ENCODE results near the gene TARS2. TPM values are rescaled to one million over a fixed set of nuclear protein-coding genes. Genes with fewer than 3 reads are reported as not detected.

The TARS2 gene
- total and polyA plus RNA-seq, 7 experiments from 2014 or later = 28.3 to 39.0 (median 30.6) TPM

- H3K27me3 Mint-ChIP-seq = no peaks in the 10 kb centered on the region
- peak overlapping the region in 1 of 10 donors; percentile 16 for H3K4me3 Mint-ChIP-seq
- DNase-seq (no peak), ATAC-seq (no peak)
- no peaks in the 10 kb centered on the region for H3K9me3 ChIP-seq (ENCODE audit: control insufficient read depth in 2 of 3, low read length in 3 of 3)
- peaks cover 9 to 24% (median 10%) of the 10 kb centered on the region in 7 donors for H3K4me1 Mint-ChIP-seq
- H3K27me3 ChIP-seq (ENCODE audit: control insufficient read depth in 2 of 2, insufficient read depth in 2 of 2, low read length in 2 of 2) = no peaks in the 10 kb centered on the region
- intact Hi-C loops (cut with micrococcal nuclease) = no loop called here
- ChIA-PET POLR2A (no interaction called here), CTCF (no interaction called here)
- peaks cover 0 to 5% (median 0%) of the 10 kb centered on the region in 3 experiments for H3K36me3 ChIP-seq (ENCODE audit: control insufficient read depth in 2 of 3, insufficient read depth in 3 of 3, low read length in 3 of 3)
- no peak overlapping the region for H3K27ac ChIP-seq (ENCODE audit: low read depth, low read length)
- H3K9me3 Mint-ChIP-seq = peaks cover 0 to 1% (median 0%) of the 10 kb centered on the region in 11 donors
- H3K4me1 ChIP-seq (ENCODE audit: control insufficient read depth in 2 of 2, insufficient read depth in 2 of 2, low read length in 2 of 2) = peaks cover 0 to 6% of the 10 kb centered on the region in 2 donors
- H3K36me3 Mint-ChIP-seq = peaks cover 0 to 6% (median 0%) of the 10 kb centered on the region in 5 donors
- peak overlapping the region in 1 of 9 donors; percentile 84 for H3K27ac Mint-ChIP-seq
- no peak overlapping the region for H3K4me3 ChIP-seq (ENCODE audit: low read length)
These were observed 24.9 kb downstream of the TARS2 start for GRCh38 chr1:150511985-150512660.

DNA sequence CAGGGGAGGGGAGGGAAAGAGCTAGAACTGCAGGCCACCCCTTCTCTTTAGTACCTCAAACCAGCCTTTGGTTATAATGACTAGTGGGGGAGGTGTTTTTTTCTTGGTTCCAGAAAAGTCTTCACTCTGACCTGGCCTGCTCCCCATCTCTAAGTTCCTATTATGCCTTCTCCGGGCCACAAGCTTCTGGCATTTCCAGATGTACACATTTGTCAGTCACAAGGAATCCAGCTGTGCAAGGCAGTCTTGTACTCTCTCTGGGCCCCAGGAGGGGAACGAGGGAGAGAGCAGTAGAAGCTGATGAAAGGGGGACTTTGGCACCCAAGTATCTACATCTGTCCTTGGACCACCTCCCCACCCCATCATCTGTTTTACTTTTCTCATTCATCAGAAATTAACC, 25.6 kb downstream of the TARS2 start:
- DNase-seq (no peak), ATAC-seq (no peak)
- Histone ChIP-seq H3K36me3 (ENCODE audit: control insufficient read depth in 2 of 3, insufficient read depth in 3 of 3, low read length in 3 of 3) (peaks cover 0 to under 1% (median 0%) of the 10 kb centered on the region in 3 experiments), H3K4me1 (ENCODE audit: control insufficient read depth in 2 of 2, insufficient read depth in 2 of 2, low read length in 2 of 2) (peaks cover 0 to 6% of the 10 kb centered on the region in 2 donors), H3K9me3 (ENCODE audit: control insufficient read depth in 2 of 3, low read length in 3 of 3) (no peaks in the 10 kb centered on the region), H3K4me3 (ENCODE audit: low read length) (no peak overlapping the region), H3K27me3 (ENCODE audit: control insufficient read depth in 2 of 2, insufficient read depth in 2 of 2, low read length in 2 of 2) (no peaks in the 10 kb centered on the region), H3K27ac (ENCODE audit: low read depth, low read length) (no peak overlapping the region)
- peaks cover 0 to 5% (median 0%) of the 10 kb centered on the region in 5 donors for H3K36me3 Mint-ChIP-seq
- intact Hi-C loops (cut with micrococcal nuclease) = no loop called here
- H3K27ac Mint-ChIP-seq = no peak overlapping the region
- no peak overlapping the region for H3K4me3 Mint-ChIP-seq
- H3K4me1 Mint-ChIP-seq = peaks cover 9 to 21% (median 10%) of the 10 kb centered on the region in 7 donors
- POLR2A ChIA-PET = no interaction called here
- no peaks in the 10 kb centered on the region for H3K27me3 Mint-ChIP-seq
- H3K9me3 Mint-ChIP-seq = peaks cover 0 to 1% (median 0%) of the 10 kb centered on the region in 11 donors
- CTCF ChIA-PET = no interaction called here

DNA sequence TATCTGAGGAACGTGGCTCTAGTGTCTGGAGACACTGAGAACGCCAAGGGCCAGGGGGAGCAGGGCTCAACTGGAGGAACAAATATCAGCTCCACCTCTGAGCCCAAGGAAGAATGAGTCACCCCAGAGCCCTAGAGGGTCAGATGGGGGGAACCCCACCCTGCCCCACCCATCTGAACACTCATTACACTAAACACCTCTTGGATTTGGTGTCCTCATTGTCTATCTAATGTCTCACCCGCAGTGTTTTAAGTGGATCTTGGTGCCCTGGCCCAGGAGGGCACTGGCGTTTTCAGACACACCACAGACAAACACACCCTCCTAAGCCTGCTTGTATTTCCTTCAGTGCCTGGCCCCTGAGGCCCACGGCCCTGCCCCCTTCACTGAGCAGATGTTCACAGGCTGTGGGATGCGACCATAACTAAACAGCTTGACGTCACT, 26.2 kb downstream of the TARS2 start:
- H3K4me3 ChIP-seq (ENCODE audit: low read length) = no peak overlapping the region
- H3K27me3 Mint-ChIP-seq = no peaks in the 10 kb centered on the region
- no peaks in the 10 kb centered on the region for H3K9me3 ChIP-seq (ENCODE audit: control insufficient read depth in 2 of 3, low read length in 3 of 3)
- ChIA-PET CTCF (interaction anchor here (0.6 to 0.7 kb wide), 3 partner anchors 10 to 252 kb away, joined by 5 to 9 read pairs (median 6); no protein-coding TSS in a partner anchor), POLR2A (interaction anchor here (0.6 to 0.7 kb wide), 2 partner anchors 29 to 55 kb away, joined by 3 to 5 read pairs; no protein-coding TSS in a partner anchor)
- no peaks in the 10 kb centered on the region for H3K27me3 ChIP-seq (ENCODE audit: control insufficient read depth in 2 of 2, insufficient read depth in 2 of 2, low read length in 2 of 2)
- no peaks in the 10 kb centered on the region for H3K36me3 ChIP-seq (ENCODE audit: control insufficient read depth in 2 of 3, insufficient read depth in 3 of 3, low read length in 3 of 3)
- H3K4me1 ChIP-seq (ENCODE audit: control insufficient read depth in 2 of 2, insufficient read depth in 2 of 2, low read length in 2 of 2) = peaks cover 0 to 6% of the 10 kb centered on the region in 2 donors
- peak overlapping the region in 5 of 10 donors; percentile 3 to 49 (median 26) for H3K4me3 Mint-ChIP-seq
- H3K36me3 Mint-ChIP-seq = peaks cover 0 to 5% (median 0%) of the 10 kb centered on the region in 5 donors
- no peak overlapping the region for H3K27ac Mint-ChIP-seq
- peaks cover 9 to 17% (median 10%) of the 10 kb centered on the region in 7 donors for H3K4me1 Mint-ChIP-seq
- intact Hi-C loops (cut with micrococcal nuclease) = no loop called here
- no peak for ATAC-seq
- peaks cover 0 to 1% (median 0%) of the 10 kb centered on the region in 11 donors for H3K9me3 Mint-ChIP-seq
- DNase-seq = no peak
- no peak overlapping the region for H3K27ac ChIP-seq (ENCODE audit: low read depth, low read length)

DNA sequence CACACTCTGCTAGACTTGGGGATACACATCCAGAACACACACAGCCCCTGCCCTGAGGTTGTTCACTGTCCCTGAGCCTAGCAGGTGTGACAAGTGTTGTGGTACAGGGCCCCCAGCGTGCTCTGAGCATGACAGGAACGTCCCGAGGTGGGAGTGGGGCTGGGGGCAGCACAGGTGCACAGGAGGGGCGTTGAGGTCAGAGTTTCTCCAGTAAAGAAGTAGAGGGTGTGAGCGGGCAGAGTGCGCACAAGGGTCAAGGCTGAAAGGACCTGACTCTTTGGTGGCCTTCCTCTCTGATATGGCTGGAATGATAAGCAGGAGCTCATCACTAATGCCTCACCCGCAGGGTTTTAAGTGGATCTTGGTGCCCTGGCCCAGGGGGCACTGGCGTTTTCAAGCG, 27.0 kb downstream of the TARS2 start:
- H3K27ac ChIP-seq (ENCODE audit: low read depth, low read length) = no peak overlapping the region
- Mint-ChIP-seq H3K27ac (peak overlapping the region in 1 of 9 donors; percentile 48), H3K4me3 (peak overlapping the region; percentile 15 to 94 (median 88)), H3K9me3 (no peaks in the 10 kb centered on the region), H3K27me3 (no peaks in the 10 kb centered on the region), H3K4me1 (peaks cover 9 to 17% (median 10%) of the 10 kb centered on the region in 7 donors), H3K36me3 (peaks cover 0 to 5% (median 0%) of the 10 kb centered on the region in 5 donors)
- ChIA-PET POLR2A (interaction anchor here (1.0 kb wide), 1 partner anchor 150 kb away, joined by 3 read pairs; no protein-coding TSS in a partner anchor), CTCF (interaction anchor here (0.9 kb wide), 1 partner anchor 28 kb away, joined by 3 read pairs; no protein-coding TSS in a partner anchor)
- intact Hi-C loops (cut with micrococcal nuclease) = no loop called here
- no peaks in the 10 kb centered on the region for H3K27me3 ChIP-seq (ENCODE audit: control insufficient read depth in 2 of 2, insufficient read depth in 2 of 2, low read length in 2 of 2)
- H3K9me3 ChIP-seq (ENCODE audit: control insufficient read depth in 2 of 3, low read length in 3 of 3) = no peaks in the 10 kb centered on the region
- H3K36me3 ChIP-seq (ENCODE audit: control insufficient read depth in 2 of 3, insufficient read depth in 3 of 3, low read length in 3 of 3) = no peaks in the 10 kb centered on the region
- H3K4me1 ChIP-seq (ENCODE audit: control insufficient read depth in 2 of 2, insufficient read depth in 2 of 2, low read length in 2 of 2) = peaks cover 0 to 6% of the 10 kb centered on the region in 2 donors
- ATAC-seq (no peak), DNase-seq (no peak)
- no peak overlapping the region for H3K4me3 ChIP-seq (ENCODE audit: low read length)

DNA sequence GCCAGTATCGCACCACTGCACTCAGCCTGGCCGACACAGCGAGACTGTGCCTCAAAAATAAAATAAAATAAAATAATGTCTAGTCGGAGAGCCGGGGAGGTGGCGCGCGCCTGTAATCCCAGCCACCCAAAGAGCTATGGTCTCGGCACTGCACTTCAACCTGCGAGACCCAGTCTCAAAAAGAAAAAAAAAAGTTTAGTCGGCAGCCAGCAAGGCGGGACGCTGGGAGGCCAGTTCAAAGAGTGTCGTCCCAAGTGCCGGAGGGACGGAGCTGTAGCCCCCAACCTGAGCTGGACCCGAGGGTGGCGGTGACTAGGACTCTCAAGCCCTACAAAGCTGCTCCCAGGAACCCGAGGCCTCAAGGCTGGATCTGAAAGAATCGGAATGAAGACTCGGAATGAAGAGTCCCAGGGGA, 27.7 kb downstream of the TARS2 start:
- DNase-seq = peak in 1 of 9 donors; percentile 30
- Mint-ChIP-seq H3K27ac (peak overlapping the region; percentile 40 to 86 (median 65)), H3K27me3 (no peaks in the 10 kb centered on the region), H3K9me3 (no peaks in the 10 kb centered on the region), H3K4me1 (peaks cover 9 to 17% (median 10%) of the 10 kb centered on the region in 7 donors), H3K36me3 (peaks cover 0 to 5% (median 0%) of the 10 kb centered on the region in 5 donors), H3K4me3 (peak overlapping the region; percentile 83 to 94 (median 90))
- Histone ChIP-seq H3K36me3 (ENCODE audit: control insufficient read depth in 2 of 3, insufficient read depth in 3 of 3, low read length in 3 of 3) (no peaks in the 10 kb centered on the region), H3K27me3 (ENCODE audit: control insufficient read depth in 2 of 2, insufficient read depth in 2 of 2, low read length in 2 of 2) (no peaks in the 10 kb centered on the region), H3K9me3 (ENCODE audit: control insufficient read depth in 2 of 3, low read length in 3 of 3) (no peaks in the 10 kb centered on the region), H3K27ac (ENCODE audit: low read depth, low read length) (peak overlapping the region; percentile 64), H3K4me1 (ENCODE audit: control insufficient read depth in 2 of 2, insufficient read depth in 2 of 2, low read length in 2 of 2) (peaks cover 0 to 6% of the 10 kb centered on the region in 2 donors), H3K4me3 (ENCODE audit: low read length) (peak overlapping the region; percentile 58)
- ATAC-seq = no peak
- CTCF ChIA-PET = interaction anchor here (0.9 to 1.4 kb wide), 5 partner anchors 10 to 259 kb away, joined by 3 to 4 read pairs (median 3); no protein-coding TSS in a partner anchor
- intact Hi-C loops (cut with micrococcal nuclease) = loop anchor here (1.0 to 5.0 kb wide), 4 partner anchors 28 to 258 kb away; partner anchors contain the start of genes TARS2 (in 2 of the 2) and CA14 (in 1 of the 2)
- POLR2A ChIA-PET = interaction anchor here (0.6 to 2.7 kb wide), 11 partner anchors 28 to 302 kb away, joined by 3 to 16 read pairs (median 3); partner anchors contain the start of genes ENSA and TARS2

GRCh38 chr1:150515328-150516049, 28.3 kb downstream of the TARS2 start, which contains the start of gene FALEC:
FALEC (plus strand) TSS chr1:150515752.
- H3K27me3 ChIP-seq (ENCODE audit: control insufficient read depth in 2 of 2, insufficient read depth in 2 of 2, low read length in 2 of 2) = no peaks in the 10 kb centered on the region
- H3K27ac Mint-ChIP-seq = peak within 1 kb of the TSS; percentile 40 to 87 (median 76)
- peaks cover 9 to 17% (median 10%) of the 10 kb centered on the region in 7 donors for H3K4me1 Mint-ChIP-seq
- peak within 1 kb of the TSS; percentile 83 to 94 (median 90) for H3K4me3 Mint-ChIP-seq
- peaks cover 0 to 5% (median 0%) of the 10 kb centered on the region in 5 donors for H3K36me3 Mint-ChIP-seq
- DNase-seq (peak; percentile 81 to 94 (median 86)), ATAC-seq (peak; percentile 99)
- intact Hi-C loops (cut with micrococcal nuclease) = loop anchor here (1.0 to 5.0 kb wide), 4 partner anchors 28 to 258 kb away; partner anchors contain the start of genes TARS2 (in 2 of the 2) and CA14 (in 1 of the 2)
- peaks cover 0 to 6% of the 10 kb centered on the region in 2 donors for H3K4me1 ChIP-seq (ENCODE audit: control insufficient read depth in 2 of 2, insufficient read depth in 2 of 2, low read length in 2 of 2)
- H3K9me3 Mint-ChIP-seq = no peaks in the 10 kb centered on the region
- H3K36me3 ChIP-seq (ENCODE audit: control insufficient read depth in 2 of 3, insufficient read depth in 3 of 3, low read length in 3 of 3) = no peaks in the 10 kb centered on the region
- ChIA-PET CTCF (interaction anchor here (0.6 to 1.4 kb wide), 8 partner anchors 10 to 404 kb away, joined by 3 to 8 read pairs (median 4); no protein-coding TSS in a partner anchor), POLR2A (interaction anchor here (0.6 to 2.7 kb wide), 18 partner anchors 26 to 308 kb away, joined by 3 to 16 read pairs (median 3); partner anchors contain the start of genes ENSA, PRPF3, RPRD2 and TARS2)
- peak within 1 kb of the TSS; percentile 64 for H3K27ac ChIP-seq (ENCODE audit: low read depth, low read length)
- H3K9me3 ChIP-seq (ENCODE audit: control insufficient read depth in 2 of 3, low read length in 3 of 3) = no peaks in the 10 kb centered on the region
- H3K4me3 ChIP-seq (ENCODE audit: low read length) = peak within 1 kb of the TSS; percentile 58
- no peaks in the 10 kb centered on the region for H3K27me3 Mint-ChIP-seq

Measured in naive thymus-derived CD4-positive, alpha-beta T cell (primary cell).